ENCODE data around the gene FREM1.

GRCh38 chr9:14744768-14745167 lies 165.5 kb downstream of the FREM1 start:
- TF ChIP-seq, protein P1, sequence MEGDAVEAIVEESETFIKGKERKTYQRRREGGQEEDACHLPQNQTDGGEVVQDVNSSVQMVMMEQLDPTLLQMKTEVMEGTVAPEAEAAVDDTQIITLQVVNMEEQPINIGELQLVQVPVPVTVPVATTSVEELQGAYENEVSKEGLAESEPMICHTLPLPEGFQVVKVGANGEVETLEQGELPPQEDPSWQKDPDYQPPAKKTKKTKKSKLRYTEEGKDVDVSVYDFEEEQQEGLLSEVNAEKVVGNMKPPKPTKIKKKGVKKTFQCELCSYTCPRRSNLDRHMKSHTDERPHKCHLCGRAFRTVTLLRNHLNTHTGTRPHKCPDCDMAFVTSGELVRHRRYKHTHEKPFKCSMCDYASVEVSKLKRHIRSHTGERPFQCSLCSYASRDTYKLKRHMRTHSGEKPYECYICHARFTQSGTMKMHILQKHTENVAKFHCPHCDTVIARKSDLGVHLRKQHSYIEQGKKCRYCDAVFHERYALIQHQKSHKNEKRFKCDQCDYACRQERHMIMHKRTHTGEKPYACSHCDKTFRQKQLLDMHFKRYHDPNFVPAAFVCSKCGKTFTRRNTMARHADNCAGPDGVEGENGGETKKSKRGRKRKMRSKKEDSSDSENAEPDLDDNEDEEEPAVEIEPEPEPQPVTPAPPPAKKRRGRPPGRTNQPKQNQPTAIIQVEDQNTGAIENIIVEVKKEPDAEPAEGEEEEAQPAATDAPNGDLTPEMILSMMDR (IDR thresholded peaks at IDR 0.05), result no peak
- no peak for TF ChIP-seq EZH2 (IDR thresholded peaks at IDR 0.05; ENCODE audit: borderline replicate concordance, insufficient read depth, low read depth, low read length, poor library complexity, severe bottlenecking)
